ENCODE data around the gene DOCK2.
A peak's percentile ranks its signal among the peaks of the same experiment; 100 is the strongest.

DOCK2 gene

GRCh38 chr5:169753795-169754194 lies 116.7 kb downstream of the DOCK2 start:
- TF ChIP-seq, protein P1, sequence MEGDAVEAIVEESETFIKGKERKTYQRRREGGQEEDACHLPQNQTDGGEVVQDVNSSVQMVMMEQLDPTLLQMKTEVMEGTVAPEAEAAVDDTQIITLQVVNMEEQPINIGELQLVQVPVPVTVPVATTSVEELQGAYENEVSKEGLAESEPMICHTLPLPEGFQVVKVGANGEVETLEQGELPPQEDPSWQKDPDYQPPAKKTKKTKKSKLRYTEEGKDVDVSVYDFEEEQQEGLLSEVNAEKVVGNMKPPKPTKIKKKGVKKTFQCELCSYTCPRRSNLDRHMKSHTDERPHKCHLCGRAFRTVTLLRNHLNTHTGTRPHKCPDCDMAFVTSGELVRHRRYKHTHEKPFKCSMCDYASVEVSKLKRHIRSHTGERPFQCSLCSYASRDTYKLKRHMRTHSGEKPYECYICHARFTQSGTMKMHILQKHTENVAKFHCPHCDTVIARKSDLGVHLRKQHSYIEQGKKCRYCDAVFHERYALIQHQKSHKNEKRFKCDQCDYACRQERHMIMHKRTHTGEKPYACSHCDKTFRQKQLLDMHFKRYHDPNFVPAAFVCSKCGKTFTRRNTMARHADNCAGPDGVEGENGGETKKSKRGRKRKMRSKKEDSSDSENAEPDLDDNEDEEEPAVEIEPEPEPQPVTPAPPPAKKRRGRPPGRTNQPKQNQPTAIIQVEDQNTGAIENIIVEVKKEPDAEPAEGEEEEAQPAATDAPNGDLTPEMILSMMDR (IDR thresholded peaks at IDR 0.05; ENCODE audit: low read depth, low read length), result no peak
- H3K4me3 ChIP-seq (replicated peaks in 1 of 2; ENCODE audit: low read depth in 2 of 2, low read length in 2 of 2), result no peak overlapping the region
- peak; percentile 57 to 58 for DNase-seq (ENCODE audit: low read depth in 2 of 2)

GRCh38 chr5:169754737-169755136 lies 117.7 kb downstream of the DOCK2 start:
- H3K4me3 ChIP-seq (replicated peaks in 1 of 2; ENCODE audit: low read depth in 2 of 2, low read length in 2 of 2), result no peak overlapping the region
- DNase-seq (ENCODE audit: low read depth in 2 of 2), result no peak
- TF ChIP-seq, protein P1 (IDR thresholded peaks at IDR 0.05; ENCODE audit: low read depth, low read length), result no peak

DNA sequence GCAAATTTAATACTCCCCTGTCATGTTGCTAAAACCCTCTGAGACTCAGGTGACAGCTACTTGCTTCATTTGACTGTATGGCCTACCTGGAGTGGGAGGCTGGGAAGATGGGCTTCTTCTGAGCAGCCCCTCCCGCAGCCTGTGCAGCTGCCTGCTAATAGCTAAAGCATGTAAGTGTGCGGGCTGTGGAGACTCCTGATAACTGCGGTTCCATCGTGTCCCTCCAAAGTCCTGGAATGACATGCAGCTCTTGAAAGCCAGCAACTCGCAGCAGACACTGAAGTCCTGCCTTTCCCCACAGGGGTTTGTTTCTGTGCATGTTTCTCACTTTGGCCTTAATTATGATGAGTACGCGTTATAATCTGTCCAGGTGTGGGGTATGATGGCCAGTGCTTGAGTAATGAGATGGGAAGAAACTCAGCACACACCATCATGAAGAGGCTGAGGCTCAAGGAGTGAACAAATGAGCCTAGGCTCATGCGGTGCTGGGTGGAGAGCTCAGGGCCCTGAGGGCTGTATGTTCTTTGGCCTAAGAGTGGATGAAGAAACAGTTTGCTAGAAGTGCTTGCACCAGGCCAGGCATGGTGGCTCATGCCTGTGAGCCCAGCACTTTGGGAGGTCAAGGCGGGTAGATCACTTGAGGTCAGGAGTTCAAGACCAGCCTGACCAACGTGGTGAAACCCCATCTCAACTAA lies 119.1 kb downstream of the DOCK2 start:
- no peak for DNase-seq (ENCODE audit: low read depth in 2 of 2)
- TF ChIP-seq, protein P1 (IDR thresholded peaks at IDR 0.05; ENCODE audit: low read depth, low read length), result no peak
- H3K4me3 ChIP-seq (replicated peaks in 1 of 2; ENCODE audit: low read depth in 2 of 2, low read length in 2 of 2), result no peak overlapping the region

DNA sequence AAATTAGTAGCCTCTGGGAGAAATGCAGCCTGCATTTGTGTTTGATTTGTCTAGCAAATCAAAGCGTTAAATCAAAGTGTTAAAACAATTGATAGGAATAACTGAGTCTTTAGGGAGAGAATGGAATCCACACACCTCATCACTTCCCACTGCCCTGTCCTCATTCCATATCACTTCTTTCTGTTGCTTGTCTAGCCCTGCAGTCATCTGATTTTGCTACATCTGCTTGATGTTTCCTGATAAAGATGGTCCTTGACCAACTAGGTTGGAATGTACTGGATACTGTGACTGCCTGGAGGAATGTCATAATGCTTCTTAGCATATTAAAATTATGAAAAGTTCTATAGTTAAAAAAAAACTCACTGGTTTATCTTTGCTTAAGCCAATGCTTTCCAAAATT lies 119.9 kb downstream of the DOCK2 start:
- H3K4me3 ChIP-seq (replicated peaks in 1 of 2; ENCODE audit: low read depth in 2 of 2, low read length in 2 of 2), result no peak overlapping the region
- TF ChIP-seq, protein P1 (IDR thresholded peaks at IDR 0.05; ENCODE audit: low read depth, low read length), result no peak
- DNase-seq (ENCODE audit: low read depth in 2 of 2), result peak in 1 of 2 donors; percentile 36

DNA sequence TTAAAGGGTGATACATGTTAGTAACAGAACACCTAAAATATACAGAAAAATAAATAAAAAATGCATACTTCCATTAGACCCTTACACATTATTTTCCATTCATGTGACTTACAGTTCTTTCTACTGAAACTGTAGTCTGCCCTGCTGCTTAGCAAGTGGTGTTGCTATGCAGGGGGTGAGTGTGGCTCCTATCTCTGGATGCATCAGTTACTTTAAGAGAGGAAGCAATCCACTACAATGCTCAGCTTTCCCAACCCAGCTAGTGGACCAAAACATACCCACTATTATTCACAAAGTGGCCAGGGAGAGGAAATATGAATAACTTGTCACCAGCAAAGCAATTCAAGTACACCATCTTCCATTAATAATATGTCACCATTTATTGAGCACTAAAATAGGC lies 121.8 kb downstream of the DOCK2 start:
- no peak overlapping the region for H3K4me3 ChIP-seq (replicated peaks in 1 of 2; ENCODE audit: low read depth in 2 of 2, low read length in 2 of 2)
- TF ChIP-seq, protein P1 (IDR thresholded peaks at IDR 0.05; ENCODE audit: low read depth, low read length), result no peak
- no peak for DNase-seq (ENCODE audit: low read depth in 2 of 2)

- H3K4me3 ChIP-seq (replicated peaks in 1 of 2; ENCODE audit: low read depth in 2 of 2, low read length in 2 of 2), result no peak overlapping the region
- TF ChIP-seq, protein P1 (IDR thresholded peaks at IDR 0.05; ENCODE audit: low read depth, low read length), result no peak
- no peak for DNase-seq (ENCODE audit: low read depth in 2 of 2)
Measured at GRCh38 chr5:169760229-169760628, 123.2 kb downstream of the DOCK2 start.

Measured in cardiac fibroblast (primary cell).